SK-N-SH (cell line): ENCODE data around the gene RNF11. TPM values are rescaled to one million over a fixed set of nuclear protein-coding genes. Genes with fewer than 3 reads are reported as not detected.

Experiments used
- CTCF ChIA-PET: fragments of 300-600, 350-600 bp; formaldehyde crosslinking; extraction: SDS; loops from one replicate; lab custom pipeline; 2021; lab: Yijun Ruan, JAX
- POLR2A ChIA-PET: fragments of 350-600 bp; sonication (Branson Sonifier 250); formaldehyde crosslinking; extraction: SDS; loops from one replicate; lab custom pipeline; 2020; ENCODE audit warnings: antibody characterized with exemption, inconsistent platforms; lab: Yijun Ruan, JAX
- DNase-seq: peaks from one replicate; pipeline ENCODE4 v3.0.0; 2012
- H2AFZ ChIP-seq: fragments of 200-600 bp; sonication (generic); 2 replicates; pipeline ENCODE4 v1.8.1; 2016; ENCODE audit warnings: antibody characterized with exemption, mild to moderate bottlenecking, low read depth
- H3F3A ChIP-seq: fragments of 200-600 bp; sonication (generic); replicated peaks from 2 replicates; pipeline ENCODE3; 2016; ENCODE audit warnings: antibody characterized with exemption, mild to moderate bottlenecking; ENCODE audit not compliant: insufficient read depth
- H3K27ac ChIP-seq, 2 experiments: fragments of 200-500 bp in 1 of 2; fragments of 200-600 bp in 1 of 2; sonication (Bioruptor generic) in 1 of 2; sonication (generic), shearing (Covaris generic) in 1 of 2; 2 replicates each; pipeline versions ENCODE4 v1.5.1 to v1.6.1; 2014 to 2016; ENCODE audit warnings: low read depth in 2 of 2, inconsistent platforms in 1 of 2, low read length in 1 of 2, mild to moderate bottlenecking in 1 of 2, mixed read lengths in 1 of 2
- H3K27me3 ChIP-seq: fragments of 200-600 bp; sonication (generic), shearing (Covaris generic); 2 replicates; pipeline ENCODE4 v1.6.1; 2016; ENCODE audit warnings: mixed run types; ENCODE audit not compliant: insufficient read depth
- H3K36me3 ChIP-seq, 2 experiments: fragments of 200-500 bp in 1 of 2; fragments of 200-600 bp in 1 of 2; sonication (Bioruptor generic) in 1 of 2; sonication (generic) in 1 of 2; replicated peaks in 1 of 2; 2 replicates each; pipeline versions ENCODE3 to v1.5.1; 2014 to 2016; ENCODE audit warnings: low read length in 1 of 2, mild to moderate bottlenecking in 1 of 2; ENCODE audit not compliant: insufficient read depth in 2 of 2, control insufficient read depth in 1 of 2
- H3K4me1 ChIP-seq, 2 experiments: fragments of 200-500 bp in 1 of 2; fragments of 200-600 bp in 1 of 2; sonication (Bioruptor generic) in 1 of 2; sonication (generic), shearing (Covaris generic) in 1 of 2; 2 replicates each; pipeline versions ENCODE4 v1.5.1 to v1.6.1; 2014 to 2016; ENCODE audit warnings: low read depth in 1 of 2, low read length in 1 of 2, mixed run types in 1 of 2; ENCODE audit not compliant: insufficient read depth in 2 of 2, control insufficient read depth in 1 of 2
- H3K4me2 ChIP-seq: fragments of 200-600 bp; sonication (generic), shearing (Covaris generic); 2 replicates; pipeline ENCODE4 v1.6.1; 2017; ENCODE audit warnings: mixed run types
- H3K4me3 ChIP-seq, 2 experiments: fragments of 200-500 bp in 1 of 2; fragments of 200-600 bp in 1 of 2; sonication (Bioruptor generic) in 1 of 2; sonication (generic), shearing (Covaris generic) in 1 of 2; 2 replicates each; pipeline versions ENCODE4 v1.5.1 to v1.8.1; 2014 to 2016; ENCODE audit warnings: low read depth in 2 of 2, inconsistent platforms in 1 of 2, low read length in 1 of 2, mild to moderate bottlenecking in 1 of 2, mixed read lengths in 1 of 2, moderate library complexity in 1 of 2
- H3K79me2 ChIP-seq: fragments of 200-600 bp; sonication (generic); 2 replicates; pipeline ENCODE4 v1.8.1; 2017; ENCODE audit warnings: mild to moderate bottlenecking; ENCODE audit not compliant: insufficient read depth
- H3K9ac ChIP-seq: fragments of 200-600 bp; sonication (generic); 2 replicates; pipeline ENCODE4 v1.6.1; 2017; ENCODE audit warnings: mixed run types
- H3K9me2 ChIP-seq: fragments of 200-600 bp; sonication (generic); 2 replicates; pipeline ENCODE4 v1.6.1; 2017; ENCODE audit warnings: mixed run types
- H3K9me3 ChIP-seq: fragments of 200-600 bp; sonication (generic); 2 replicates; pipeline ENCODE4 v1.6.1; 2017; ENCODE audit warnings: mixed run types, mild to moderate bottlenecking, moderate library complexity
- H4K20me1 ChIP-seq: fragments of 200-600 bp; sonication (generic); 2 replicates; pipeline ENCODE4 v1.6.1; 2017; ENCODE audit warnings: mild to moderate bottlenecking, mixed run types; ENCODE audit not compliant: insufficient read depth
- CTCF ChIP-seq: fragments of 200-600 bp; sonication (generic); IDR thresholded peaks from 2 replicates; pipeline ENCODE4 v1.6.1; 2017; ENCODE audit warnings: antibody characterized with exemption, mild to moderate bottlenecking, moderate library complexity
- ELF1 ChIP-seq: IDR thresholded peaks from 2 replicates; pipeline ENCODE4 v1.4.0; 2012
- FOSL2 ChIP-seq: IDR thresholded peaks from 2 replicates; pipeline ENCODE4 v1.4.0; 2012; ENCODE audit warnings: low read depth, mild to moderate bottlenecking, moderate library complexity, borderline replicate concordance
- MAX ChIP-seq: IDR thresholded peaks from 2 replicates; pipeline ENCODE4 v1.4.0; 2012; ENCODE audit warnings: low read depth
- MEF2A ChIP-seq: IDR thresholded peaks from 2 replicates; pipeline ENCODE4 v1.4.0; 2012; ENCODE audit warnings: low read depth, borderline replicate concordance
- NFIC ChIP-seq: IDR thresholded peaks from 2 replicates; pipeline ENCODE4 v1.4.0; 2012; ENCODE audit warnings: borderline replicate concordance
- NRF1 ChIP-seq: IDR thresholded peaks from 2 replicates; pipeline ENCODE4 v1.6.1; 2012; ENCODE audit warnings: low read depth, mild to moderate bottlenecking, low read length
- RAD21 ChIP-seq: IDR thresholded peaks from 2 replicates; pipeline ENCODE4 v1.6.1; 2012; ENCODE audit warnings: mild to moderate bottlenecking, low read length
- RCOR1 ChIP-seq: fragments of 150-350 bp; IDR thresholded peaks from 2 replicates; pipeline ENCODE4 v1.6.1; 2017; ENCODE audit warnings: antibody characterized with exemption, low read length
- REST ChIP-seq: IDR thresholded peaks from 2 replicates; pipeline ENCODE4 v1.6.1; 2012; ENCODE audit warnings: mild to moderate bottlenecking, low read depth, low read length, moderate library complexity
- SMC3 ChIP-seq: IDR thresholded peaks from 2 replicates; pipeline ENCODE4 v1.6.1; 2012; ENCODE audit warnings: low read depth, low read length, improper control_type of control experiment
- TAF1 ChIP-seq: IDR thresholded peaks from 2 replicates; pipeline ENCODE4 v1.6.1; 2012; ENCODE audit warnings: low read depth, mild to moderate bottlenecking, low read length, moderate library complexity, borderline replicate concordance
- TEAD4 ChIP-seq: IDR thresholded peaks from 2 replicates; pipeline ENCODE4 v1.4.0; 2012; ENCODE audit warnings: mild to moderate bottlenecking, borderline replicate concordance; ENCODE audit not compliant: insufficient read depth
- WGBS: methylation state at CpG from one replicate; pipeline ENCODE4 v1.1.6; 2017; ENCODE audit warnings: low lambda C conversion rate; 5-methylcytosine and 5-hydroxymethylcytosine counted together
- polyA plus RNA-seq, 3 experiments: library from polyadenylated mRNA; depleted of rRNA; stranded (reverse); fragments of >200 nt; gene quantifications; 2 replicates each; pipeline ENCODE4 v1.2.3, GENCODE V29; 2012
- TF ChIP-seq, protein P1 (sequence below): fragments of 150-350 bp; IDR thresholded peaks from 2 replicates; pipeline ENCODE4 v1.6.1; 2016; ENCODE audit warnings: mild to moderate bottlenecking, low read depth, low read length

RNF11 gene
- polyA plus RNA-seq, 1 of the 3 experiments (the other 2 are of a cell fraction) = 62.5 TPM

GRCh38 chr1:51188230-51188629 is 47.8 kb upstream of the RNF11 start:
- Histone ChIP-seq H3F3A (no peaks in the 10 kb centered on the region), H3K9ac (no peak overlapping the region), H3K79me2 (no peaks in the 10 kb centered on the region), H3K4me1 (no peaks in the 10 kb centered on the region), H3K4me3 (no peak overlapping the region), H3K27me3 (no peaks in the 10 kb centered on the region), H2AFZ (no peak overlapping the region), H3K9me3 (no peaks in the 10 kb centered on the region), H3K4me2 (no peak overlapping the region), H3K36me3 (no peaks in the 10 kb centered on the region), H3K9me2 (no peaks in the 10 kb centered on the region), H4K20me1 (no peaks in the 10 kb centered on the region), H3K27ac (no peak overlapping the region)
- TF ChIP-seq ELF1 (no peak), MEF2A (no peak), TAF1 (no peak), MAX (no peak), TEAD4 (no peak), NFIC (no peak)
- TF ChIP-seq, protein P1, sequence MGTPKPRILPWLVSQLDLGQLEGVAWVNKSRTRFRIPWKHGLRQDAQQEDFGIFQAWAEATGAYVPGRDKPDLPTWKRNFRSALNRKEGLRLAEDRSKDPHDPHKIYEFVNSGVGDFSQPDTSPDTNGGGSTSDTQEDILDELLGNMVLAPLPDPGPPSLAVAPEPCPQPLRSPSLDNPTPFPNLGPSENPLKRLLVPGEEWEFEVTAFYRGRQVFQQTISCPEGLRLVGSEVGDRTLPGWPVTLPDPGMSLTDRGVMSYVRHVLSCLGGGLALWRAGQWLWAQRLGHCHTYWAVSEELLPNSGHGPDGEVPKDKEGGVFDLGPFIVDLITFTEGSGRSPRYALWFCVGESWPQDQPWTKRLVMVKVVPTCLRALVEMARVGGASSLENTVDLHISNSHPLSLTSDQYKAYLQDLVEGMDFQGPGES = no peak
- DNase-seq = no peak
- ChIA-PET CTCF (interaction anchor here (0.9 to 7.4 kb wide), 20 partner anchors 13 to 483 kb away, joined by 3 to 109 read pairs (median 5); no protein-coding TSS in a partner anchor), POLR2A (no interaction called here)

DNA sequence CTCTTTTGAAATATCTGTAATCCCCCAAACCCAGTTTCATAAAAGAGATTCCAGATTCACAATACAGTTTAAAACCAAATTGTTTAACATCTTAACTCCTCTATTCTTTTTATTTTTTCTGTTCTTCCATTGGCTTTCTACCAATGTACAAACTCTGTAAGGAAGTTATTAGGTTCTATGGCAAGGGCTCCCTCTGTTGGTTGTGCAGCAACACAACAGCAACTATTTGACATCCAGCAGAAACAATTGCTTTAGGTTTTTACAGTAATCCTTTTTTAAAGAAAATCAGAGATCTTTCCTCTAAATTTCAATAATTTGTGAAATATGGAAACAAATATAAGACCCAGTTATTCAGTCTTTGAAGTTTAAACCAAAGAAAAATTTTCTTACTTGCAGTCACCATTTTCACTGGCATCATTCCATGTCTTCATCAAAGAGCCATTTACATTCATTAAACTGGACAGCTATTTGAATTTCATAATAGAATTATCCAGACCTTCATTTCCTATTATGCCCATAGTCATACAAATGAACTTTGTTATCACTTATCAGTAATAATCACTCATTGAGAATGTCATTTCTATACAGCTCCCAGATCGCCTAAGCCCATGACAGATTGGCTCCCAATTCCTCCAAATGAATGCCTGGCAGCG is 46.5 kb upstream of the RNF11 start:
- Histone ChIP-seq H3K9me2 (no peaks in the 10 kb centered on the region), H3K27ac (no peak overlapping the region), H3K79me2 (no peaks in the 10 kb centered on the region), H3K4me2 (no peak overlapping the region), H4K20me1 (no peaks in the 10 kb centered on the region), H3K27me3 (no peaks in the 10 kb centered on the region), H3K4me3 (no peak overlapping the region; a peak in 1 of 4 replicates), H3F3A (no peaks in the 10 kb centered on the region), H3K9me3 (no peaks in the 10 kb centered on the region), H3K4me1 (no peaks in the 10 kb centered on the region), H3K9ac (no peak overlapping the region), H2AFZ (0 out of 2 replicates have a peak overlapping the region, but pooled peaks have one; percentile 45), H3K36me3 (no peaks in the 10 kb centered on the region)
- ChIA-PET CTCF (interaction anchor here (0.6 to 7.4 kb wide), 60 partner anchors 12 to 816 kb away, joined by 3 to 109 read pairs (median 4); partner anchors contain the start of gene FAF1), POLR2A (no interaction called here)
- TF ChIP-seq NFIC (peak; percentile 45; the same call in 1 of the 2 replicates), TAF1 (no peak), CTCF (peak; percentile 99), REST (no peak), NRF1 (0 out of 2 replicates have a peak, but pooled peaks have one; percentile 10), MEF2A (no peak), SMC3 (peak; percentile 83), FOSL2 (no peak), RAD21 (peak; percentile 93), RCOR1 (no peak)
- DNase-seq = peak; percentile 59
- WGBS = 31% methylated on average over 2 of the region's 2 CpGs
